H1 (cell line): Measurements from ENCODE around the gene AK8. TPM values are rescaled to one million over a fixed set of nuclear protein-coding genes. Genes with fewer than 3 reads are reported as not detected.

Source experiments
- CTCF ChIA-PET: fragments of 300-600 bp; sonication (Branson Sonifier 250); formaldehyde crosslinking; loops from one replicate; lab custom pipeline; 2021; ENCODE audit not compliant: partially characterized antibody; lab: Charles Lee
- POLR2A ChIA-PET: fragments of 300-600 bp; sonication (Branson Sonifier 250); formaldehyde crosslinking; loops from one replicate; lab custom pipeline; 2021; ENCODE audit warnings: inconsistent platforms; ENCODE audit not compliant: partially characterized antibody; lab: Charles Lee
- DNase-seq, 2 experiments: peaks; one replicate each; pipeline versions ENCODE4 v3.0.0 to v3.0.0-alpha.2; 2010 to 2022; ENCODE audit warnings: low spot score in 2 of 2, low read depth in 1 of 2, mixed read lengths in 1 of 2
- FAIRE-seq: peaks from 2 replicates; lab custom pipeline; 2011; peaks lifted over from hg19 to GRCh38; lab: Jason Lieb, UNC
- H2AFZ ChIP-seq: 2 replicates; pipeline ENCODE4 v1.8.1; 2012; ENCODE audit warnings: low read length, inconsistent platforms
- H2AK5ac ChIP-seq: 2 replicates; pipeline ENCODE4 v1.6.1; 2013; ENCODE audit warnings: low read depth, low read length
- H2BK120ac ChIP-seq: replicated peaks from 2 replicates; pipeline ENCODE3; 2013; ENCODE audit warnings: low read depth, low read length, inconsistent platforms
- H2BK12ac ChIP-seq: 2 replicates; pipeline ENCODE4 v1.6.1; 2013; ENCODE audit warnings: low read depth, low read length
- H2BK15ac ChIP-seq: 2 replicates; pipeline ENCODE4 v1.6.1; 2013; ENCODE audit warnings: low read length
- H2BK20ac ChIP-seq: 2 replicates; pipeline ENCODE4 v1.6.1; 2013; ENCODE audit warnings: low read length
- H2BK5ac ChIP-seq: 2 replicates; pipeline ENCODE4 v1.6.1; 2013; ENCODE audit warnings: low read depth, low read length
- H3K14ac ChIP-seq: 2 replicates; pipeline ENCODE4 v1.6.1; 2013; ENCODE audit warnings: inconsistent platforms; ENCODE audit not compliant: insufficient read length
- H3K18ac ChIP-seq: 2 replicates; pipeline ENCODE4 v1.6.1; 2013; ENCODE audit warnings: low read length; ENCODE audit errors: extremely low read depth
- H3K23ac ChIP-seq: 2 replicates; pipeline ENCODE4 v1.6.1; 2013; ENCODE audit warnings: inconsistent platforms; ENCODE audit not compliant: insufficient read length
- H3K23me2 ChIP-seq: 2 replicates; pipeline ENCODE4 v1.6.1; 2013; ENCODE audit warnings: low read depth, low read length
- H3K27ac ChIP-seq: 2 replicates; pipeline ENCODE4 v1.6.1; 2011; ENCODE audit warnings: low read depth, low read length, inconsistent platforms
- H3K27me3 ChIP-seq, 4 experiments: replicated peaks in 1 of 4; 1 replicate in 1 of 4; 2 replicates in 3 of 4; pipeline versions ENCODE4 v1.6.1 to v1.8.1; 2011 to 2013; ENCODE audit warnings: low read length in 3 of 4, mild to moderate bottlenecking in 3 of 4, inconsistent platforms in 2 of 4, mixed read lengths in 2 of 4, moderate library complexity in 1 of 4; ENCODE audit not compliant: control insufficient read depth in 3 of 4, insufficient read depth in 3 of 4; ENCODE audit errors: extremely low read depth in 1 of 4
- H3K36me3 ChIP-seq, 4 experiments: 2 replicates each; pipeline versions ENCODE4 v1.6.1 to v1.8.1; 2011 to 2013; ENCODE audit warnings: mild to moderate bottlenecking in 4 of 4, low read length in 3 of 4, moderate library complexity in 2 of 4, control low read depth in 1 of 4, inconsistent platforms in 1 of 4; ENCODE audit not compliant: insufficient read depth in 4 of 4, control insufficient read depth in 2 of 4
- H3K4ac ChIP-seq: replicated peaks from 2 replicates; pipeline ENCODE3; 2013; ENCODE audit warnings: low read length, low read depth, mixed read lengths, inconsistent platforms; ENCODE audit not compliant: insufficient read length
- H3K4me1 ChIP-seq, 4 experiments: replicated peaks in 1 of 4; 1 replicate in 1 of 4; 2 replicates in 3 of 4; pipeline versions ENCODE4 v1.6.1 to v1.8.1; 2011 to 2013; ENCODE audit warnings: low read length in 3 of 4, inconsistent platforms in 2 of 4, mixed read lengths in 1 of 4; ENCODE audit not compliant: insufficient read depth in 4 of 4, control insufficient read depth in 3 of 4
- H3K4me2 ChIP-seq, 2 experiments: 2 replicates each; pipeline versions ENCODE4 v1.6.1 to v1.8.1; 2011 to 2013; ENCODE audit warnings: low read depth in 2 of 2, low read length in 2 of 2, control low read depth in 1 of 2, inconsistent platforms in 1 of 2, mild to moderate bottlenecking in 1 of 2; ENCODE audit not compliant: insufficient read depth in 1 of 2
- H3K4me3 ChIP-seq, 4 experiments: fragments of 200-600, 300-600 bp in 1 of 4; sonication (generic), shearing (Covaris generic), sonication (Bioruptor Twin) in 1 of 4; 2 replicates each; pipeline versions ENCODE4 v1.5.1 to v1.8.1; 2011 to 2016; ENCODE audit warnings: low read length in 4 of 4, low read depth in 3 of 4, control low read depth in 2 of 4, inconsistent platforms in 2 of 4, mild to moderate bottlenecking in 2 of 4, mixed read lengths in 1 of 4, moderate library complexity in 1 of 4; ENCODE audit not compliant: insufficient read depth in 2 of 4; ENCODE audit errors: extremely low read depth in 1 of 4
- H3K56ac ChIP-seq: replicated peaks from 2 replicates; pipeline ENCODE3; 2013; ENCODE audit warnings: low read depth, mild to moderate bottlenecking, mixed read lengths, low read length, inconsistent platforms; ENCODE audit not compliant: insufficient read length
- H3K79me1 ChIP-seq: 2 replicates; pipeline ENCODE4 v1.6.1; 2013; ENCODE audit warnings: low read depth, low read length, control low read depth
- H3K79me2 ChIP-seq, 2 experiments: 2 replicates each; pipeline versions ENCODE4 v1.6.1 to v1.8.1; 2012 to 2013; ENCODE audit warnings: low read length in 2 of 2, mild to moderate bottlenecking in 2 of 2, inconsistent platforms in 1 of 2; ENCODE audit not compliant: insufficient read depth in 2 of 2, control insufficient read depth in 1 of 2
- H3K9ac ChIP-seq, 4 experiments: replicated peaks in 1 of 4; 1 replicate in 1 of 4; 2 replicates in 3 of 4; pipeline versions ENCODE4 v1.6.1 to v1.8.1; 2011 to 2013; ENCODE audit warnings: low read depth in 3 of 4, low read length in 3 of 4, control low read depth in 2 of 4, mild to moderate bottlenecking in 2 of 4, moderate library complexity in 2 of 4, inconsistent platforms in 1 of 4; ENCODE audit errors: extremely low read depth in 1 of 4
- H3K9me3 ChIP-seq, 2 experiments: 2 replicates each; pipeline versions ENCODE4 v1.6.1 to v1.8.1; 2012 to 2013; ENCODE audit warnings: mild to moderate bottlenecking in 2 of 2, moderate library complexity in 2 of 2, control low read depth in 1 of 2, inconsistent platforms in 1 of 2, low read depth in 1 of 2, low read length in 1 of 2, mixed read lengths in 1 of 2; ENCODE audit not compliant: insufficient read depth in 2 of 2
- H4K20me1 ChIP-seq, 2 experiments: replicated peaks in 1 of 2; 2 replicates each; pipeline versions ENCODE3 to v1.8.1; 2011 to 2013; ENCODE audit warnings: inconsistent platforms in 2 of 2, low read length in 2 of 2, mild to moderate bottlenecking in 1 of 2; ENCODE audit not compliant: insufficient read depth in 2 of 2, control insufficient read depth in 1 of 2
- H4K5ac ChIP-seq: 2 replicates; pipeline ENCODE4 v1.6.1; 2013; ENCODE audit warnings: low read length, low read depth, mixed read lengths, inconsistent platforms; ENCODE audit not compliant: insufficient read length
- H4K8ac ChIP-seq: 2 replicates; pipeline ENCODE4 v1.8.0; 2013; ENCODE audit warnings: mild to moderate bottlenecking, moderate library complexity, low read length, inconsistent platforms; ENCODE audit not compliant: insufficient read depth; ENCODE audit errors: extremely low read depth
- H4K91ac ChIP-seq: replicated peaks from 2 replicates; pipeline ENCODE3; 2013; ENCODE audit warnings: low read length, mixed read lengths, inconsistent platforms; ENCODE audit not compliant: insufficient read length
- ATF2 ChIP-seq: IDR thresholded peaks from 2 replicates; pipeline ENCODE4 v1.6.1; 2012; ENCODE audit warnings: low read length, inconsistent platforms
- CEBPB ChIP-seq: IDR thresholded peaks from 2 replicates; pipeline ENCODE4 v1.6.1; 2012; ENCODE audit warnings: low read depth, low read length
- CHD1 ChIP-seq: IDR thresholded peaks from 2 replicates; pipeline ENCODE4 v1.6.1; 2012; ENCODE audit warnings: low read depth, low read length, improper control_type of control experiment
- CHD2 ChIP-seq: IDR thresholded peaks from 2 replicates; pipeline ENCODE4 v1.6.1; 2012; ENCODE audit warnings: low read length, improper control_type of control experiment
- EP300 ChIP-seq, 2 experiments: IDR thresholded peaks; 1 replicate in 1 of 2; 2 replicates in 1 of 2; pipeline ENCODE4 v1.6.1; 2011 to 2012; ENCODE audit warnings: low read depth in 2 of 2, low read length in 2 of 2, mild to moderate bottlenecking in 2 of 2, borderline replicate concordance in 1 of 2, inconsistent platforms in 1 of 2, moderate library complexity in 1 of 2
- FOSL1 ChIP-seq: IDR thresholded peaks from 2 replicates; pipeline ENCODE4 v1.6.1; 2011; ENCODE audit warnings: mild to moderate bottlenecking, low read depth, low read length, moderate library complexity; ENCODE audit not compliant: insufficient read depth
- JUN ChIP-seq: IDR thresholded peaks from 2 replicates; pipeline ENCODE4 v1.6.1; 2011; ENCODE audit warnings: low read depth, mild to moderate bottlenecking, improper control_type of control experiment, low read length
- JUND ChIP-seq: IDR thresholded peaks from 2 replicates; pipeline ENCODE4 v1.6.1; 2011; ENCODE audit warnings: mild to moderate bottlenecking, improper control_type of control experiment, low read length
- RXRA ChIP-seq: IDR thresholded peaks from 2 replicates; pipeline ENCODE4 v1.6.1; 2011; ENCODE audit warnings: low read depth, mild to moderate bottlenecking, low read length, moderate library complexity; ENCODE audit not compliant: insufficient read depth
- SIRT6 ChIP-seq: IDR thresholded peaks from one replicate; pipeline ENCODE4 v1.7.1; 2012; ENCODE audit warnings: low read length, inconsistent platforms
- SP4 ChIP-seq: IDR thresholded peaks from 2 replicates; pipeline ENCODE4 v1.6.1; 2012; ENCODE audit warnings: low read length, inconsistent platforms
- TCF12 ChIP-seq: IDR thresholded peaks from 2 replicates; pipeline ENCODE4 v1.6.1; 2011; ENCODE audit warnings: low read depth, mild to moderate bottlenecking, low read length
- TEAD4 ChIP-seq: IDR thresholded peaks from 2 replicates; pipeline ENCODE4 v1.6.1; 2012; ENCODE audit warnings: low read depth, low read length, inconsistent platforms, mixed read lengths
- YY1 ChIP-seq: IDR thresholded peaks from 2 replicates; pipeline ENCODE4 v1.6.1; 2011; ENCODE audit warnings: low read depth, mild to moderate bottlenecking, low read length
- WGBS, 2 experiments: shearing (Covaris generic) in 1 of 2; methylation state at CpG; one replicate each; pipeline versions ENCODE4 v1.1.6 to v1.1.7; 2013 to 2015; ENCODE audit warnings: low lambda C conversion rate in 2 of 2, mixed read lengths in 2 of 2, inconsistent platforms in 1 of 2, low coverage in 1 of 2, missing lambda C conversion rate in 1 of 2; ENCODE audit not compliant: insufficient replicate concordance in 2 of 2, insufficient coverage in 1 of 2, insufficient read length in 1 of 2; ENCODE audit errors: extremely low coverage in 1 of 2, missing lambda C conversion rate in 1 of 2; 5-methylcytosine and 5-hydroxymethylcytosine counted together
- polyA plus RNA-seq, 7 experiments: library from polyadenylated mRNA; depleted of rRNA in 3 of 7; stranded (reverse) in 5 of 7; unstranded in 2 of 7; fragments of >200 nt in 5 of 7; fragments of 200-250 nt in 2 of 7; gene quantifications; 1 replicate in 5 of 7; 2 replicates in 1 of 7; 4 replicates in 1 of 7; pipeline versions ENCODE4 v1.2.1 to v1.2.3, GENCODE V29; 2011 to 2013; ENCODE audit warnings: missing spikeins in 2 of 7, mixed read lengths in 2 of 7
- total RNA-seq: library from RNA; stranded (reverse); fragmentation: NEBNext Ultra II Directional; extraction: Animal tissue kit (Norgen Biotek cat#: 25700); gene quantifications from 2 replicates; pipeline ENCODE4 v1.2.1, GENCODE V29; 2021

AK8 gene
- total and polyA plus RNA-seq, 2 of the 8 experiments (the other 6 are each of a cell fraction or from before 2014, with no cell fraction given) = 0.35 to 0.48 TPM

DNA sequence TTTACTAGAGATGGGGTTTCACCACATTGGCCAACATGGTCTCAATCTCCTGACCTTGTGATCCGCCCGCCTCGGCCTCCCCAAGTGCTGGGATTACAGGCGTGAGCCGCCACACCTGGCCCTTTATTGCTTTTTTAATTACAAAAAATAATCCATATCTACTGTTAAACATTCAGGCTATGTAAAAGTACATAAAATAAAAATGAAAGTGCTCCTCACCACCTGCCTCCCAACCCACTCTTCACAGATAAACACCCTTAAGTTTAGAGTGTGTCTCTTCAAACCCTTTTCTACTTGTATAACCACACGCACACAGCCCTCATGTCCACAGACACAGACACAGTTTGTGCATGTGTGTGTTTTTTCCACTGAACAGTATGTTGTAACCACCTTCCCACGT lies 49.6 kb upstream of the AK8 start:
- 96% methylated on average over 7 of the region's 7 CpGs; no CpG with 5 or more reads in 1 of the 2 experiments for WGBS, 2 experiments
- no peak for FAIRE-seq
- no peak for TF ChIP-seq RXRA
- no peak for TF ChIP-seq ATF2
- TF ChIP-seq CEBPB = no peak
- TF ChIP-seq JUND = no peak
- TF ChIP-seq FOSL1 = no peak
- TF ChIP-seq CHD2 = no peak
- TF ChIP-seq SIRT6 = no peak
- TF ChIP-seq TCF12 = no peak
- TF ChIP-seq TEAD4 = no peak
- TF ChIP-seq YY1 = no peak
- TF ChIP-seq EP300 (IDR thresholded peaks at IDR 0.05; ENCODE audit: borderline replicate concordance in 1 of 2, low read depth in 2 of 2, low read length in 2 of 2) = no peak
- TF ChIP-seq SP4 = no peak
- no peak for TF ChIP-seq JUN
- TF ChIP-seq CHD1 = no peak

More for the DNA sequence above, 49.6 kb upstream of the AK8 start:
- Histone ChIP-seq H2AFZ (no peak overlapping the region), H4K5ac (no peak overlapping the region), H3K27ac (no peak overlapping the region), H3K56ac (no peak overlapping the region), H2BK20ac (no peak overlapping the region), H3K36me3 (peaks cover 7 to 47% (median 16%) of the 10 kb centered on the region in 4 experiments; a peak in 7 of 8 replicates), H3K23ac (no peak overlapping the region), H4K20me1 (peaks cover 0 to 2% of the 10 kb centered on the region in 2 experiments), H3K23me2 (no peaks in the 10 kb centered on the region), H3K27me3 (no peaks in the 10 kb centered on the region), H3K9me3 (no peaks in the 10 kb centered on the region), H2BK15ac (no peak overlapping the region), H3K4me3 (no peak overlapping the region), H3K4me2 (no peak overlapping the region), H3K18ac (no peak overlapping the region), H2BK12ac (no peak overlapping the region), H3K4ac (no peak overlapping the region), H2BK5ac (no peak overlapping the region), H3K79me2 (no peaks in the 10 kb centered on the region; a peak in 1 of 4 replicates), H3K4me1 (no peaks in the 10 kb centered on the region), H2AK5ac (no peak overlapping the region), H4K8ac (no peak overlapping the region), H2BK120ac (no peak overlapping the region), H3K79me1 (0 out of 2 replicates have a peak, but pooled peaks cover 2% of the 10 kb centered on the region), H4K91ac (no peak overlapping the region), H3K9ac (no peak overlapping the region; a peak in 1 of 7 replicates), H3K14ac (no peak overlapping the region)
- POLR2A ChIA-PET = no interaction called here
- CTCF ChIA-PET = interaction anchor here (1.7 kb wide), 1 partner anchor 25 kb away, joined by 11 read pairs; no protein-coding TSS in a partner anchor
- DNase-seq = no peak
